NCI-H2081 (cell line): ENCODE data around the gene GRIK3.

Experiments used
- DNase-seq, 2 experiments: peaks; one replicate each; lab custom pipeline; 2025; lab: John Stamatoyannopoulos, UW

GRIK3 gene

DNA sequence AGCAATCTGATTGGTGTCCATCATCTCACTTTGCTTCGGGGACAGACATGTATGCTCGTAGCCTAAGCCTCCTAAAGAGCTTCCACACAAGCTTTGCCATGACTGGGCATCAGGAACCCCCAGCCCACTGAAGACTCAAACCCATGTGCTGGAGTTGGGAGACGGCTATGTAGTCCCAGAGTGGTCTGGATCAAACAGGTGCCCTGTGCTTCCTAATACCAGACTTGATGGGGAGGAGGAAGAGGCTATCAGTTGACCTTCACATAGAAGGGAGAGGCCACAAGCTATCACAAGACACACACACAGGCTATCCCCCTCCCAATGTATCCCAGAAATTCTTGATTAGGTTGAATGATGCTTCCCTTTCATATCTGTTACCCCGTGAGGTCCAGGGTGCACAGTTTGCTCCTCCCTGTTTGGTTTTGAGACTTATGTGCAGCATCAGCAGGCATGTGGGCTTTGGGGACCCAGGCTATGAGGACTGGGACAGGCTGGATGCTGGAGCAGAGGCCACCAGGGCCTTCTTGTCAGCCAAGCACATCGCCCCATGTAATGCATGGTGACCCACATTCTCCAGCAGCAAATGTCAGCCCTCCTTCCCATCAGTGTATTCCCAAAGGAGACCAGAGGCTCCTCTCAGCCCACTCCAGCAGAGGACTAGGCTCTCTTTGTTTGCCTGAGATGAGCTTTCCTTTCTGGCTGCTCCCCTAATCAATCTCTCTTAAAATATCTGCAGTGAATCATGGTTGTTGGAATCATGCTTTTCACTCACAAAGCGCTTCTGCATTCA is 159.8 kb downstream of the GRIK3 start:
- DNase-seq, result no peak

DNA sequence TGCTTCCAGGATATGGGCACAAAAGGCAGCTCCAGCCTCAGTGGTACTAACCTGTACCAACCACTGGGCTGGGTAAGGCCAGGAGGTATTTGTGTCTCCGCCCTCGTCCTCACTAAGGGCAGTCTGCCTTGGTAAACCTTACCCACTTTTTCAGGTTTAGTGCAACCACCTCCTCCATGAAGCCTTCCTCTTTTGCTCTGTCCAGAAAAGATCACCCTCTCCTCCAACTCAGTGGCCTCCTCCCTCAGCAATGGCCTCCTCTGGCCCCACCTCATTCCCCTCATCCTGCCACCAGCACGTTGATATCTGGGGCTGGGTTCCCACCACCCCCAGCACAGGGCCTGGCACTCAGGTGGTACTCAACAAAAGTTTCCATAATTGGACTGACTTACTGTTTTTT is 161.5 kb downstream of the GRIK3 start:
- DNase-seq, result no peak

DNA sequence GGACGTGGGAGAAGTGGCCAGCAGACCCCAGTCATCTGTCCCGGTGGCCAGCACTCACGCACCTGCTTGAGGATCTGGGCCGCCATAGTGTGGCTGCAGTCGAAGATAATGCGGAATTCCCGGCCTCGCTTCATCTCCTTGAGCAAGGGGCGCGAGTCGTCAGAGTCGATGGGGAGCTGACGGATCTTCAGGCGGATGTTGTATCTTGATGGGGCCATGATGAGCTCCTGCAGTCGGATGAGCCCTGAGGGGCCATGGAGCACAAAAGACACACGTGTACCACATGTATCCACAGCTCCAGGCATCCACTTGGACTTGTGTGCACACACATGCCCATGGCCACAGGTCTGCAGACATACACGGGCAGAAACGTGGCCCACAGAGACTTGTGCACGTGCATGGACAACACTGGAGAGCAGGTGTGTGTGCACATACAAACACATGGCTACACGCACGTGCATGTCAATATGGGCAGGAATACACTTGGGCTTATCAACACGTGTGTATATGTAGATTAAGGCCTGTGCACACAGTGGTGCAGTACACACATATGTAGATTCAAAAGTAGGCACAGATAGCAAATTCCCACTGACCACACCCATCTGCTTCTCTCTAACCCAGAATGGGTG is 162.1 kb downstream of the GRIK3 start:
- DNase-seq, result no peak

DNA sequence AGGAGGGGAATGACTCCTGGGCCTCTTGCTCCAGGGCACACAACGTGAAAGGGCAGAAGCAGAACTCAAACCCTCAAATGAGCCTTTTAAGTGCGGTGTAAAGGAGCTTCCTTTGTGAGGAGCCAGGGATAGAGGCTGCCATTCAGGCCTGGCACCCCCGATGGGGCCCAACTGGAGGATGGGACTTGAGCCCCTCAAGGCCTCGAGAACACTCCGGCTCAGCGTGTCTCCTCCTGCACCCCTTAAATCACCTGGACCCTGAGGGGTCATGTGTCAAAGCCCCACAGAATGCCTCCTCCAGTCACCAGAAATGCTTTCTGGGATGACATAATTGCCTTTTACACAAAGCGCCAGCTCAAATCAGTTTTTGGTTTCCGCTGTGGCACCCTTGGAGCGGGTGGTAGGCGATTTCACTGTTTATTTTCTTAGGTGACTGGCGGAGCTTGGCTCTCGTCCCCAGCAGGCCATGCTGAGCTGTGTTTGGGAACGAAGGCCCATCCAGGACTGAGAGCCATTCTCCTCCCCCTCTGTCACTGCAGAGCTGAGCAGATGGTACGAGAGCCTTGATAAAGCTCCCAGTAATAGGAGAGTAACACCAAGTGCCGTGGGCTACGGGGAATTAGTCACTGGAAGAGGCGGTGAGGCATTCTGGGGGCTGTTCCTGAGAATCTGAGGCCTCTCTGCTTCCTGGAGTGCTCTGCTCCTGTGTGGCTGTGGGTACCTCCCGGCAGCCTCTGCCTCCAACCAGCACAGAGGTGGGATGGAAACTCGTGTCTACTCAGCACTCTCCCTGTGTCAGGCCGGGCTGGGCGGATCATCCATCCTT is 163.0 kb downstream of the GRIK3 start:
- DNase-seq, result peak; percentile 88 to 96

DNA sequence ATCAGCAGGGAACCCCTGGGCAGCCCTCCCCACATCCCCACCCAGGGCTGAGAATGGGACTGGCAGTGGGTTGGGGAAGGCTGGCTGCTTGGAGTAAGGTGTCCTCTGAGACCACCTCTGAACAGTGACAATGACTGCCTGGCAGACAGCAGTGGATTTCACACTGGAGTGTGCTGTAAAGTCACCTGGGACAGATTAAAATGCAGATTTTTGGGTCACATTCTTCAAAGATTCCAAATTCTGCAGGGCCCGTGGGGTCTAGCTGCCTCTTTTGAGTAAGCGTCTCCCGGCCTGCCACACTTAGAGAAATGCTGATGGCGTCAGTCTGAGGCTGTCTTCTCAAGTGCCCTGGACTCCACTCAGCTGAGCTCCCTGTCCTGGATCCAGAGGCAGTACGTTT is 164.5 kb downstream of the GRIK3 start:
- DNase-seq, result no peak

DNA sequence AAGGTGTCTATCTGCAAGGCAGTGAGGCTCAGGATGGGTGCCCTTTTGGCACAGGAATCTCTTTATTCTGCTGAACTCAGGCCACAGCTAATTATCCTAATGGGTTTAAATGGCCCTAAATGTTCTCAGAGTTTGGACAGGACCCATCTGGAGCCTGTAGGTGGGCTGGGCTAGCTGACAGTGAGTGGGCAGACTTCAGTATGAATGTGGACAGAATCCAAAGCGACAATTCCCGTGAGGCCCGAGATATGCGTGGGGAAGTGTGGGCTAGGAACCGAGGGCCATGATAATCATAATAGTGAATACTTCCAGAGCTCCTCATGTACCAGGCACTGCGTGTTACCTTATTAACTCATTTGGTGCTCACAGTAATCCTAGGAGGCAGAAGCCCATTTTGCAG is 165.3 kb downstream of the GRIK3 start:
- DNase-seq, result peak in 1 of 2 experiments; percentile 8

DNA sequence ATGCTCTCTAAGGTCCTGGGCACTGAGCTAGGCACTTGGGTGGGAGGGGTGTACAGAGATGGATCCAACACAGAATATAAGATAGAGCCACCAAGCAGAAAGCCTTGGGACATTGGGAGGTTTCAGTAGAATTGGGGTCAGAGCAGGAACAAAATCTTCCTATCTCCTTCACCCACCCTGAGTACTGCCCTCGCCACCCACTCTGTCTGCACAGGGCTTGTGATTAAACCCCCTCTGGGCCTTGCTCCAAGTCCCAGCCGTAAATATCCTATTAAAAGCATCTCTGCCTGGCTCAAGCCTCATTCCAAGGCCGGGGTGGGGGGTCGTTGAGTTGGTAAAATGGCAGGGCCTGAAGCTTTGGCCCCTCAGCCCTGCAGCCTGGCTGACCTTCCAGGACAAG is 166.7 kb downstream of the GRIK3 start:
- no peak for DNase-seq

DNA sequence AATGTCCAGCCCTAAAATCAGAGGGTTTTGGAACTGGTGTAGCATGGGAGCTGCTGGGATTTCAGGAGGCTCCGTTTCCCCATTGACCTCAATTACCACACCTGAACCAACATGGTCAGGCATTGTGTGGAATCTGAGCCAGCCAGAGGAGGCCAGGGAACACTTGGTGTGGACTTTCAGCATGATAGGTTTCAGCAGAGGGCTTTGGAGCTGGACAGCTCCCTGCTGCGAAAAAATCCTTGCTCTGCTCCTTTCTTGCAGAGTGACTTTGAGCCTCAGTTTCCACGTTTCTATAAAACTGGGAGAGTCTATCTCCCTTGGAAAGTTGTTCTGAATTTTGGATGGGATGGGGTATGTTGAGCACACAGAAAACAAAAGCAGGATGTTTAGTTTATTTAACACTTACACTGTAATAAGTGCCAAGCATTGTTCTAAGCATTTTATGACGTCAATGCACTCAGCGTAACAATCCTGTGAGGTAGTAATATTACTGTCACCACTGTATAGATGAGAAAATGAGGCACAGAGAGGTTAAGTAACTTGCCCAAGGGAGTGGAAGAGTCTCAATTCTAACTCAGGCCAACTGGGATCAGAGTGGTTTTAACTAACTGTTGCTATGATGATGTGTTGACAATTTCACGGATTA is 168.0 kb downstream of the GRIK3 start:
- DNase-seq, result no peak

DNA sequence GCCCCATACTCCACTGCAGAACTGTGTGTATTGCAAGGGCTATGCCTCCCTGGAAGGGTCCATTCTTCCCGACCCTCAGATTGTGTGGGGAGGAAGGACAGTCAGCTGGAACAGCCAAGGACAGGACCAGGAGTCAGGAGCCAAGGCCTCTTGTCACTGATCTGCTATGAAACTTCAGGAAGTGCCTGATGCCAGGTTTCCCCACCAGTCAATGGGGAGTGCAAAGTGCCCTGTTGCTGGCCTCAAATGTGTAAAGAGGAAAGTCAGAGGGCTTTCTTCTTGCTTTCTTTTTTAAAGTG is 168.8 kb downstream of the GRIK3 start:
- no peak for DNase-seq

DNA sequence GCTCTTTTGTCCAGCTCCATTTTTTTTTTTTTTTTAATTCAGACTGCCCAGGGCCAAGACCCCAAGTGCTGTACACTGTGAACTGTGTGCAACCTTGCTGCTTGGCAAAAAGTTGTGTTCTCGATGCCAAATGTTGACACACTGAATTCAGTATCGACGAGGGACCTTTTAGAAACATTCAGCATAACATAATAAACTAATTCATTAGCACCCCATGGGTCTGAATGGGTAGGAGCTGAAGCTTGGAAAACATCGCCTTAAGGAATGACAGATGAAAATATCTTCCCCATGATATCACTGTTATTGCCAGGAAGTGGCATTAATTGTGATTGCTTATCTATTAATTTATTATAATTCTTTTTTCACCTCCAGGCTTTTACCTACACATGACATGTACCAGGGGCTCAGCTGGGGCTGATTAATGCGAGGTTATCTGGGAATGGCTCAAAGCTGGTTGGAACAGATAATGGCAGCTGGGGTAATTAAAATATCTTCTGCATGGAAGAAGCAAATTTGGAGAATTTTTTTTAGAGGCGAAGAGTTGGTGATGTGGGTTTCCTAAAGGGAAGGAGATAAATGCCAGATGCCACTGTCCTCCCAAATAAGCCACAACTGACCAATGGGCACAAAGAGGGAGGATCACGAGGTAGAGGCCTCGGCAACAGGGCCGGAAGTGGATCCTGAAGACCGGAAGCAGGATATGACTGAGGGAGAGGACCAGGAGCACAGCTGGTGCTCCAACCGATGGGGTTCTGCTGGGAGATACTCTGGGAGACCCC is 169.3 kb downstream of the GRIK3 start:
- DNase-seq, result no peak

DNA sequence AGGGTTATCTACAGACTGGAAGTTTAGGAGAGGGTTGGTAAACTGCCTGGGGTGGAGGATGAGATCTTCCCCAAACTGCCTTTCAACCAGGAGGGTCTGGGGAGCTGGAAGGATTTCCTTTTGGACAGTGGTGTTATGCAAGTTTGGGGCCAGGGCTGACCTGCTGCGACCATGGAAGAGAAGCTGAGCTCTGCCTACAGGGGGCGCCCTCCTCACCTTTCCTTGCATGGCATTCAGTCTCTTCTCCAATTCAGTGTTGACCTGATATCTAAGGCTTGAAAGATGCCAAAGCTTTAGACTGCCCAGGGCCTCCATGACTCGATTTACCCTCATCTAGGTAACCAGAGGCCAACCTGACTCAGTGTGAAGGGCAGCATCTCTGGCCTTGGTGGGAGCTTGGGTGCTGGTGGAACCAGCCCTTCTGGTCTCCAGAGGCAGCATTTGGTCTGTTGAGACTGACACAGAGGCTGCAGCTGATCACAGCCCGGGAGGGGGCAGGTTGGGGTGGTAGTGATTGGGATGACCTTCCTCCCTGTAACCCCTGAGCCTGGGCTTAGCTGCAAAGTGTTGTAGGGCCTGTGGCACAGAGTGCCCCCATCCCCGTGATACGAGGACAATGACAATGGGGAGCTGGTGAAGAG is 170.0 kb downstream of the GRIK3 start:
- DNase-seq, result no peak

DNA sequence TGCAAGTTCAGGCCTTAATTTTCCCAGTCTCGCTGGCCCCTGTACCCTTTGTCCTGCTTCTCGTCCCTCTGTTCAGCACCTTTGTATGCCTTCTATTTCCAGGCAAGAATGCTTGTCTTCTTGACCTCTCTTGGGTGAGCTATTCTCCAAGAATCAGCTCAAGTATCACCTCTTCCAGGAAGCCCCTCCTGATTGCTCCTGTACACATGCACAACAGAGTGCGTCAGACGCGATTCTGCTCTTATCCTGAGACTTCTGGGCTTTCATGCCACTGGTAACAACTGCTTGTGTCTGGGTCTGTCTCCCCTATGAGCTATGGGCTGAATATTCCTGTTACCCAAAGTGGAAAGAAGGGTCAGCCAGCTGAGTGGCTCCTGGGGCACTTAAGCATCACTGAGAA is 170.8 kb downstream of the GRIK3 start:
- no peak for DNase-seq

DNA sequence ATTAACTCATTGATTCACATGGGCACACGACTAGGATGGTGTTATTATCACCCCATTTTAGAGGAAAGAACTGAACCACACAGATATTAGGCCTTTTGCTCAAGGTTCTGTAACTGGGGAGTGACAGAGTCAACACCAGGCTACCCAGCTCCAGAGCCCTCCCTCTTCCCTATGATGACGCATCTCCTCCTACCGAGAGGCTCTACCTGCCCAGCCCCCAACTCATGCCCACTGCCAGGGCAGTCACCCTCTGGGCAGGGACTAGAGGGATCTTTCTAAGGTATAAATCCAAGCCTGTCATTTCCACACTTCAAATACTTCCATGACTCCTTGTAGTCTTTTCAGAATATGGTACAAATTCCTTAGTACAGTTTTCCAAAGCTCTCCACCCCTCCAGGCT is 171.3 kb downstream of the GRIK3 start:
- no peak for DNase-seq

DNA sequence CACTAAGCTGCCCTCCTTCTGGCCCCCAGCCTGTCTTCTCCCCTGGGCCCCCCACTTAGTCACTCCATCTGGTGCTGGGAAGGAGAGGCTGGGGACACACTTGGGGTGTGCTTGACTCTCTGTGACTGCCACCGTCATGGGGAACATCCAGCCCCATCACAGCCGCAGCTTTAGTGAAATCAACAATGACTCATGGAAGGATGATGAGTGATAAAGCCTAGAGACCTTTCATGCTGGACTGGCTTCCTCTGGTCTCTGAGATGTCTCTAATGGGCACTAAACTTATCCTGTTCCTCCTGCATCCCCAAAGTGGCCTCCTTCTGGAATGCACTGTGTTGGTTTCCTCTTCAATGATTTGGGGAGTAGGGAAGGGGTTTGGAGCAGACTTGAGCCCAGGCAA is 172.9 kb downstream of the GRIK3 start:
- no peak for DNase-seq

DNA sequence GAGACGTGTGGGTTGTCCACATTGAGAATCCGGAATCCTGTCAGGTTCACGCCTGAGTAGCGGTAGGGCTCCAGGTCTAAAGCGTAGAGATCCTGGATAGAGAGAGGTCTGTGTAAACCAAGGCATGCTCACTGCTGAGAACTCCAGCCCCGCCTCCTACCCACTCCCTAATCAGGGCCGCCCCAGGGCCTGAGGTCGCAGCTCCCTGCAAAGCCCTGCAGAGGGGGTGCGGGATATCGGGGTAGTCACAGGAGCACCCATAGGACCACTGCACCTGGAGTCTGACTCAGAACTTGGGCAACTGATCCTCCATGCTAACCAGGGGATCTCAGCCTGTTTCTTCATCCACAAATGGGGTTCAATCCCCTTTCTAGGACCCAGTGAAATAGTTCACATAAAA is 174.4 kb downstream of the GRIK3 start:
- DNase-seq, result no peak

DNA sequence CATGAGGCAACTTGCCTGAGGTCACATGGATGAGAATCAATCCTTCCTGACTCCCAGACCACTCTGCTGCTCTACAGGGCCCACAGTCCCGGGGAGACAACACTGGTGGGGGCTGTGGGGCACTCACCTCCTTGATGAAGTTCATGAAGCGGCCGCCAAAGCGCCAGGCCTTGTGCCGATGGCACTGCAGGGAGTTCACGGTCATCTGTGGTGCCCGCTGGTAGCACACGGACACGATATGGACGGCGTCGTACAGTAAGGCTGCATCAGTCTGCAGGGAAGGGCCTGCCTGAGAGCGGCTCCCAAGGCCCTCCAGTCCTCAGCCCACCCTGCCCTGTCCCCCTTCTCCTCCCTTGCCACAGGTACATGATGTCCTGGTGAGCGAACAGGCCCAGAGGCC is 175.3 kb downstream of the GRIK3 start:
- DNase-seq, result no peak

DNA sequence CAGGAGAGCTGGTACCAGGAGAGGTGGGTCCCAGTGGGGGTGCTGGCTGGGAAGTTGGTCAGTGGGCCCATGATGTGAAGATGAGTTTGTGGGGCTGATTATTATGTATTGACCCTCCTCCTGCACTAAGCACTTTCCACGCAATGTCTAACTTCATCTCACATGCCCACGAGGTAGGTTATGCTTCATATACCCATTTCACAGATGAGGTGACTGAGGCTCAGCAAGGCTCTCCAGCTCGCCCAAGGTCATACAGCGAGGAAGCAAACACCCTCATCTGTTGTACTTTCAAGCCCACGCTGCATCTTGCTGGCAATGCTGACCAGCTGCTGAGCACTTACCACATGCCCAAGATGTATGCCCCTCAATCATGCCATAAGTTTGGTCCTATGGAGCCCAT is 175.8 kb downstream of the GRIK3 start:
- DNase-seq, result no peak

DNA sequence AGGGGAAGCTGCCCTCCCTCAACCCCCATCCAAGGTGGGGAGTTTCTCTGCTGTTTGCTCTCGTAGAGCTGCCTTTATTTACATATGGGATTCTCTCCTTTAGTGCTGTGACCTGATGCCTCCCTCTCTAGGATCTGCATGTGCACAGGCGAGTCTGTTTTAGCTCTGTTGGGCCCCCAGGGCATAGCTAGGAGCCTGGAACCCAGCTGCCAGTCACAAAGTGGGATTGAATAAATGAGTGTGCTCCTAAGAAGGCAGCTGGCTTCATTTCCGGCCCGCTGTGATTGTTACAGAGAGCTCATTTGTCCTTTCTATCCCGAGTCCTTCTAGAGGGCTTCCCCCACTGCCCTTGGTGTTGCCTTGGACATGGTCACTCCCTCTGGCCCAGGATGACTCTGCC is 176.6 kb downstream of the GRIK3 start:
- DNase-seq, result peak; percentile 78 to 91

DNA sequence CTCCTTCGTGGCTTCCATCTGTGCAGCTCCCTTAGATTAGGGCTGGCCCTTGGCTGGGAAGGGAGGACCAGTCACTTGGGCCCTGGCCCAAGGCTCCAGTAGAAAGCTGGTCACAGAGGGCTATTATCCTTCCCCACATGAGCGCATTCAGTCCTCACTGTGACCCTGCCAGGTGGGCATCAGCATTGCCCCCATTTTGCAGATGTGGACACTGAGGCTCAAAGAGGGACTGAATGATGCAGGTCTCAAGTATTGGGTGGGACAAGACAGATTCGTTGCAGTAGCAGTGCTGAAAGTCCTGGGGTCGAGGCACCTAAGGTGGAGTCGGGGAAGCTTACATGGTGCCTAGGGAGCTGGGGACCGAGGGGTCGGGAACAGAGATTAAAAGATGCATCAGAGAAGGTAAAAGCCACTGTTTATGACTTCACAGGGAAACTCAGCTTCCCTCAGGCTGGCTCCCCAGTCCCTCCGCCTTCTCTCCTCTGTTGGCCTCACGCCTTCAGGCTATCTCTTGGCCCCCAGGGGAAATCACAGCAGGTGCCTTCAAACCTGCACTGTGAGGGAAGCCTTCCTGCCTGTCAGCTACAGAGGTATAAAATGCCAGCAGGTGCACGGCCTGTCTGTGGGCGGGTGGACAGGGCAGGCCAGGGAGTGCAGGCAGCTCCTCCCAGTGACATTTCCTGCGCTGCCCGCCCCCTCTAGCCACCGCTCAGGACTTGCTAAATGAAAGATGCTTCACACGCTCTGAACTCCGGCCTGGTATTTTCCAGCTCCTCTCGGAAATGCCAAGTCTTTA is 178.4 kb downstream of the GRIK3 start:
- peak; percentile 85 to 90 for DNase-seq

DNA sequence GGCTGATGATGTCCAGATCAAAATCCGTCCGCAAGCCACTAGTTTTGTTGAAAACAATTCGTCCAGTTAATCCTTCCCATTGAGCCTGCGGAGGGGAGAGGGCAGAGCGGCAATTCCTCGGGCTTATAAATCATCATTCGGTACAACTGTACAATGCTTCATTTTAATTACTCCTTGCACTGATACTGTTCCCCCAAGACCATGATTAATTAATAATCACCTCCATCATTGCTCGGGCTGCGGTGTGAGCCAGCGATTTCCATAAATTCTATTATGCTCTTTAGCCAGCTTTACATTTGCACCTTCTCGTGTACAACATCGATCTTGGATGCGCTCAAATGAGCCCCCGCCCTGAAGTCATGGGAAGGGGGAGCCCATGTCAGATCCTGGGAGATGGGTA is 180.7 kb downstream of the GRIK3 start:
- no peak for DNase-seq

DNA sequence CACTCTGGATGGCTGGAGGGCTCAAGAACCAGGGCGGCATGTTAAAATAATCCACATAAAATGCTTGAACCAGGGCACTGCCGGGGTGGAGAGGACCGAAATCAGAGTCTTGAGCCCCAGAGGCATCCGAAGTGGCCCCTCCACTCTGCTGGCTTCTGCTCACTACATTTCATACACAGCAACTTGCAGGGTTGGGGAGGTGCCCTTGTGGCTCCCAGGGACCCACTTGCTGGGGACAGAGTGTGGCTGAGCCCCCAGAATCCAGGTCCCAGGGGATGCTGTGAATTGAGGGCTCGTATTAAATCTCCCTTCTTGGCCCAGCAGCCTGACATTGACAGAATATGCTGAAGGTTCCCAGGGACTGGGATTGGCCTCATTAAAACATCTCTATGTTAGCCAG is 181.7 kb downstream of the GRIK3 start:
- no peak for DNase-seq
